NB4 (cell line): ENCODE results near the gene NOS2.
"Not testable (repeated sequence)": the region's sequence is repeated elsewhere in the genome, so short reads cannot be mapped to it uniquely, and the experiment has no call there.

Experiments used
- MAX ChIP-seq: IDR thresholded peaks from 2 replicates; pipeline ENCODE4 v1.6.1; 2011; ENCODE audit warnings: low read depth, low read length
- MYC ChIP-seq: IDR thresholded peaks from 2 replicates; pipeline ENCODE4 v1.6.1; 2011; ENCODE audit warnings: low read depth, low read length
- POLR2A ChIP-seq: IDR thresholded peaks from 2 replicates; pipeline ENCODE4 v1.6.1; 2011; ENCODE audit warnings: mild to moderate bottlenecking; ENCODE audit not compliant: insufficient read length; ENCODE audit errors: extremely low read depth
- TF ChIP-seq, protein P1 (sequence below): IDR thresholded peaks from one replicate; pipeline ENCODE4 v1.5.1; 2012; ENCODE audit warnings: low read depth, low read length

DNA sequence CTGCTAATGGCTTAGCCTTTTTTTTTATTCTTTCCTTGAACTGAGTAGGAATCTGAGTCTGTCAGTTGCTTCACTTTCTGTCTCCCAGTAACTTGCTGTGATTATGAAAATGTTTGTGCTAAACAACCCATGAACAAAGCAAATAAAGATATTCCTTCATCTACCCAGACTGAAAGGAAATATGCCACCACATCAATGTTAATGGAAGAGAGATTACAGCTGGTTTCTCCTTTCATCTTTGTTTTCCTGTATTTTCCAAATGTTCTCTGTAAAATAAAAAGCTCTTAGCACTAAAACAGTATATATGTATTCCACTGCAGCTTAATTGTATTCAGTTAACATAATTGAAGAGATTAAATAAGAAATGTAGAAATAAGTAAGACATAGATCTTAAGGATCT is 67.6 kb downstream of the NOS2 start:
- TF ChIP-seq, protein P1, sequence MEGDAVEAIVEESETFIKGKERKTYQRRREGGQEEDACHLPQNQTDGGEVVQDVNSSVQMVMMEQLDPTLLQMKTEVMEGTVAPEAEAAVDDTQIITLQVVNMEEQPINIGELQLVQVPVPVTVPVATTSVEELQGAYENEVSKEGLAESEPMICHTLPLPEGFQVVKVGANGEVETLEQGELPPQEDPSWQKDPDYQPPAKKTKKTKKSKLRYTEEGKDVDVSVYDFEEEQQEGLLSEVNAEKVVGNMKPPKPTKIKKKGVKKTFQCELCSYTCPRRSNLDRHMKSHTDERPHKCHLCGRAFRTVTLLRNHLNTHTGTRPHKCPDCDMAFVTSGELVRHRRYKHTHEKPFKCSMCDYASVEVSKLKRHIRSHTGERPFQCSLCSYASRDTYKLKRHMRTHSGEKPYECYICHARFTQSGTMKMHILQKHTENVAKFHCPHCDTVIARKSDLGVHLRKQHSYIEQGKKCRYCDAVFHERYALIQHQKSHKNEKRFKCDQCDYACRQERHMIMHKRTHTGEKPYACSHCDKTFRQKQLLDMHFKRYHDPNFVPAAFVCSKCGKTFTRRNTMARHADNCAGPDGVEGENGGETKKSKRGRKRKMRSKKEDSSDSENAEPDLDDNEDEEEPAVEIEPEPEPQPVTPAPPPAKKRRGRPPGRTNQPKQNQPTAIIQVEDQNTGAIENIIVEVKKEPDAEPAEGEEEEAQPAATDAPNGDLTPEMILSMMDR = not testable (repeated sequence)
- not testable (repeated sequence) for TF ChIP-seq MYC, POLR2A, MAX
